ENCODE data around the gene PDZD2. TPM values are rescaled to one million over a fixed set of nuclear protein-coding genes. Genes with fewer than 3 reads are reported as not detected.

Gene PDZD2
- total RNA-seq, 1 experiment from 2014 or later: 23.0 TPM

DNA sequence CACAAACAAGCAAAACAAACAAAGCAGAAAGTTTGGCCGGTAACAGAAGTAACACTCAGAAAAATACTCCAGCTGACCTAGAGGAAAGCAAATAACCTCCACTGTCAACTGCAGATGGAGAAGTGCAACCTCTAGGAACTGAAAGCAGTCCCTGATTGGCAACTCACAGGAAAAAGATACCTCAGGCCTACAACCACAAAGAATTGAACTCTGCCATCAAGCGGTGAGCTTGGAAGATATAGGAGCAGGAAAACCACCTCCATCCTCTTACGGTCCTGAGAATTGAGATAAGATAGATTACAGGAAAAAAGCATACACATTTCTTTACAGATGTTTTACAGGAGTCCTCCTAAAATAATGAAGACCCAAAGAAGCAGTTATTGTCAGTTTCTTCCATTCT is 184.5 kb downstream of the PDZD2 start:
- Mint-ChIP-seq H3K4me1 (ENCODE audit: insufficient read depth, unreplicated experiment) (peaks cover 6% of the 10 kb centered on the region), H3K27me3 (ENCODE audit: insufficient read depth, unreplicated experiment) (no peaks in the 10 kb centered on the region), H3K27ac (ENCODE audit: low read depth, unreplicated experiment) (no peak overlapping the region), H3K9me3 (ENCODE audit: unreplicated experiment) (no peaks in the 10 kb centered on the region), H3K4me3 (ENCODE audit: unreplicated experiment) (no peak overlapping the region), H3K36me3 (ENCODE audit: insufficient read depth, unreplicated experiment) (no peaks in the 10 kb centered on the region)
- TF ChIP-seq, protein P1, sequence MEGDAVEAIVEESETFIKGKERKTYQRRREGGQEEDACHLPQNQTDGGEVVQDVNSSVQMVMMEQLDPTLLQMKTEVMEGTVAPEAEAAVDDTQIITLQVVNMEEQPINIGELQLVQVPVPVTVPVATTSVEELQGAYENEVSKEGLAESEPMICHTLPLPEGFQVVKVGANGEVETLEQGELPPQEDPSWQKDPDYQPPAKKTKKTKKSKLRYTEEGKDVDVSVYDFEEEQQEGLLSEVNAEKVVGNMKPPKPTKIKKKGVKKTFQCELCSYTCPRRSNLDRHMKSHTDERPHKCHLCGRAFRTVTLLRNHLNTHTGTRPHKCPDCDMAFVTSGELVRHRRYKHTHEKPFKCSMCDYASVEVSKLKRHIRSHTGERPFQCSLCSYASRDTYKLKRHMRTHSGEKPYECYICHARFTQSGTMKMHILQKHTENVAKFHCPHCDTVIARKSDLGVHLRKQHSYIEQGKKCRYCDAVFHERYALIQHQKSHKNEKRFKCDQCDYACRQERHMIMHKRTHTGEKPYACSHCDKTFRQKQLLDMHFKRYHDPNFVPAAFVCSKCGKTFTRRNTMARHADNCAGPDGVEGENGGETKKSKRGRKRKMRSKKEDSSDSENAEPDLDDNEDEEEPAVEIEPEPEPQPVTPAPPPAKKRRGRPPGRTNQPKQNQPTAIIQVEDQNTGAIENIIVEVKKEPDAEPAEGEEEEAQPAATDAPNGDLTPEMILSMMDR (IDR thresholded peaks at IDR 0.05; ENCODE audit: unreplicated experiment): no peak
- no TSS peak for BruUV-seq (replicated peaks)
- ChIA-PET POLR2A (interaction anchor here (1.1 to 2.6 kb wide), 2 partner anchors 112 to 167 kb away, joined by 3 to 7 read pairs; no protein-coding TSS in a partner anchor), CTCF (interaction anchor here (0.6 to 10.4 kb wide), 17 partner anchors 12 to 1173 kb away, joined by 3 to 193 read pairs (median 5); no protein-coding TSS in a partner anchor)
- intact Hi-C loops (cut with micrococcal nuclease): no loop called here
- no peak for DNase-seq (ENCODE audit: unreplicated experiment)

DNA sequence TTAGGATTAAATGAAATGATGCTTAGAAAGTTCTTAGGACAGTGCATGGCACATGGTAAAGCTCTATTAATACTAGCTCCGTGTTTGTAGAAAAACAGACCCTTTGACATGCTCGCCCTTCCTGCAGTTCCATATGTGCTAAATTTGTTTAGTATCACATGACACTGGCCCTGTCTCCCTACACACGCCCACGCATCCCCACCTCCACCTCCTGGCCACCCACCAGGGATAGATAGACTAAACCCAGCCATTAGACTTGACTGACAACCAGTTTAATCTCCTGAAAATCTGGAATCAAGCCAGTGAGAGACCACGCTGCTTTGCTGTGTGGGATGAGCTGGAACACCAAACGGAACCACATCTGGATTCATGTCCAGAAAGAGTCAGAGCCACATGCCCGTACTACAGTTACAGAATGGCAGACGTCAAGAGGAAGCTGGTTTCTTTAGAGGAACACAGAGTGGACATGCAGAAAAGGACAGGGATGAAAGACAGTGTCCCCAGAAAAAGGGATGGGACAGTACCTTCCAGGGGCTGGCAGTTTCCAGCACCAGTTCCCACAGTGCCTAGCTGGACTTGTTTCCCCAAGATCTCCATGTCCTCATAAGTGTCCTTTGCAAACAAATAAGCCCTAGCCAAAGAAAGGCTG is 186.1 kb downstream of the PDZD2 start:
- Mint-ChIP-seq H3K27ac (ENCODE audit: low read depth, unreplicated experiment) (no peak overlapping the region), H3K27me3 (ENCODE audit: insufficient read depth, unreplicated experiment) (no peaks in the 10 kb centered on the region), H3K4me1 (ENCODE audit: insufficient read depth, unreplicated experiment) (peaks cover 6% of the 10 kb centered on the region), H3K9me3 (ENCODE audit: unreplicated experiment) (no peaks in the 10 kb centered on the region), H3K4me3 (ENCODE audit: unreplicated experiment) (no peak overlapping the region), H3K36me3 (ENCODE audit: insufficient read depth, unreplicated experiment) (no peaks in the 10 kb centered on the region)
- no TSS peak for BruUV-seq (replicated peaks)
- intact Hi-C loops (cut with micrococcal nuclease): loop anchor here (1.0 to 5.0 kb wide), 6 partner anchors 30 to 502 kb away; no protein-coding TSS in a partner anchor
- POLR2A ChIA-PET: interaction anchor here (0.7 to 2.6 kb wide), 8 partner anchors 8 to 268 kb away, joined by 3 to 15 read pairs (median 5); no protein-coding TSS in a partner anchor
- TF ChIP-seq, protein P1 (IDR thresholded peaks at IDR 0.05; ENCODE audit: unreplicated experiment): no peak
- DNase-seq (ENCODE audit: unreplicated experiment): no peak
- CTCF ChIA-PET: interaction anchor here (0.6 to 10.4 kb wide), 39 partner anchors 9 to 513 kb away, joined by 3 to 193 read pairs (median 5); no protein-coding TSS in a partner anchor

DNA sequence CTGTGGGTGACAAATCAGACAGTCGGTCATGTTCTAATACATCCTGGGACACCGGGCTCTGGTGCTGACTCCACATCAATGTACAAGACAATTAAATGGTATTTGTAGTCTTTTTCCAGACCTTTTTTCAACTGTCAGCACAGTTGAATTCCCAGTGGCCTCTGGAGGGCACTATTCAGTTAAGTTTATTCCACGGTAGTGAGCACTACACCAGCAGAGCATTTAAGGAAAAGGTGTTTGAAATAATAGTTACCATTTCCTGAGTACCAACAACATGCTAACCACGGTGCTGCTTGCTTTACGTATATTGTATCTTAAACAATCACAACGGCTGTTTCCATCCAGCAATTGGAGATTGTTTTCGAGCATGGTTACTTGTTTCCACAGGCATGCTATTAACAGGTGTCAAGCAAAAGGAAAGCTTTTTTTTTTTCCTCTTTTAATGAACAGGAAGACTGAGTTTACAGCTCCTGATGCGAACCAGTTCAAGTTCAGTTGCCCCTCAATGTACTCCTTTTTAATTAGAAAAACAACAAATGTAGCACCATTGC is 186.7 kb downstream of the PDZD2 start:
- peaks cover 6% of the 10 kb centered on the region for H3K4me1 Mint-ChIP-seq (ENCODE audit: insufficient read depth, unreplicated experiment)
- H3K27me3 Mint-ChIP-seq (ENCODE audit: insufficient read depth, unreplicated experiment): no peaks in the 10 kb centered on the region
- TF ChIP-seq, protein P1 (IDR thresholded peaks at IDR 0.05; ENCODE audit: unreplicated experiment): peak; percentile 71
- no peaks in the 10 kb centered on the region for H3K9me3 Mint-ChIP-seq (ENCODE audit: unreplicated experiment)
- ChIA-PET POLR2A (interaction anchor here (1.0 to 2.6 kb wide), 6 partner anchors 8 to 268 kb away, joined by 3 to 15 read pairs (median 6); no protein-coding TSS in a partner anchor), CTCF (interaction anchor here (0.6 to 10.4 kb wide), 49 partner anchors 8 to 282 kb away, joined by 3 to 193 read pairs (median 4); no protein-coding TSS in a partner anchor)
- intact Hi-C loops (cut with micrococcal nuclease): loop anchor here (1.0 to 5.0 kb wide), 6 partner anchors 29 to 502 kb away; no protein-coding TSS in a partner anchor
- DNase-seq (ENCODE audit: unreplicated experiment): peak; percentile 76
- no peak overlapping the region for H3K27ac Mint-ChIP-seq (ENCODE audit: low read depth, unreplicated experiment)
- no peak overlapping the region for H3K4me3 Mint-ChIP-seq (ENCODE audit: unreplicated experiment)
- no peaks in the 10 kb centered on the region for H3K36me3 Mint-ChIP-seq (ENCODE audit: insufficient read depth, unreplicated experiment)
- no TSS peak for BruUV-seq (replicated peaks)

DNA sequence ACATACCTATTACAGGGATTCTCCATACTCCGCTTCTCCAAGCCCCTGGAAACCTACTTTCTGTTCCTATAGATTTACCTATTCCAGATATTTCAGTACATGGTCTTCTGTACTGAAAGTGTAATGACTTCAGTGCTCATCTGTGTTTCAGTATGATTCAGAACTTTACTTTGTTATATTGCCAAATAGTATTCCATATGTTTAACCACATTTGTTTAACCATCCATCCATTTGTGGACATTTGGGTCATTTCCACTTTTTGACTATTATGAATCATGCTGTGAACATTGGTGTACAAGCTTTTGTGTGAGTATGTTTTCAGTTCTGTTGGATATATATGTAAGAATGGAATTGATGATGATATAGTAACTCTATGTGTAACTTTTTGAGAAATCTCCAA is 188.9 kb downstream of the PDZD2 start:
- ChIA-PET POLR2A (interaction anchor here (1.2 kb wide), 1 partner anchor 249 kb away, joined by 3 read pairs; no protein-coding TSS in a partner anchor), CTCF (interaction anchor here (0.6 to 10.4 kb wide), 5 partner anchors 19 to 319 kb away, joined by 3 to 193 read pairs (median 7); no protein-coding TSS in a partner anchor)
- peak; percentile 75 for DNase-seq (ENCODE audit: unreplicated experiment)
- intact Hi-C loops (cut with micrococcal nuclease): loop anchor here (5.0 kb wide), 2 partner anchors 164 to 499 kb away; no protein-coding TSS in a partner anchor
- TF ChIP-seq, protein P1 (IDR thresholded peaks at IDR 0.05; ENCODE audit: unreplicated experiment): no peak
- peaks cover 6% of the 10 kb centered on the region for H3K4me1 Mint-ChIP-seq (ENCODE audit: insufficient read depth, unreplicated experiment)
- no peaks in the 10 kb centered on the region for H3K9me3 Mint-ChIP-seq (ENCODE audit: unreplicated experiment)
- no peak overlapping the region for H3K27ac Mint-ChIP-seq (ENCODE audit: low read depth, unreplicated experiment)
- no peaks in the 10 kb centered on the region for H3K27me3 Mint-ChIP-seq (ENCODE audit: insufficient read depth, unreplicated experiment)
- no peaks in the 10 kb centered on the region for H3K36me3 Mint-ChIP-seq (ENCODE audit: insufficient read depth, unreplicated experiment)
- no peak overlapping the region for H3K4me3 Mint-ChIP-seq (ENCODE audit: unreplicated experiment)
- no TSS peak for BruUV-seq (replicated peaks)
